ENCODE results near the gene NBEAL1. TPM values are rescaled to one million over a fixed set of nuclear protein-coding genes. Genes with fewer than 3 reads are reported as not detected.
A peak's percentile ranks its signal among the peaks of the same experiment; 100 is the strongest.
"Not testable (repeated sequence)": the region's sequence is repeated elsewhere in the genome, so short reads cannot be mapped to it uniquely, and the experiment has no call there.

NBEAL1 gene
- total and polyA plus RNA-seq, 12 donors, result 2.5 to 24.5 (median 17.9) TPM

- ATAC-seq, result peak in 2 of 8 donors; percentile 24 to 33
- peak overlapping the region in 4 of 10 donors; percentile 24 to 63 (median 38) for H3K27ac ChIP-seq
- H3K4me1 ChIP-seq, result peaks cover 0 to 29% (median 3%) of the 10 kb centered on the region in 9 donors
- H3K27me3 ChIP-seq, result no peaks in the 10 kb centered on the region
- no peak for TF ChIP-seq CTCF (IDR thresholded peaks at IDR 0.05)
- H3K9me3 ChIP-seq, result no peaks in the 10 kb centered on the region
- intact Hi-C loops (cut with DNase I), result no loop called here
- DNase-seq, result no peak
- 71 to 81% methylated on average over 2 of the region's 2 CpGs for WGBS, 2 donors
- no peak overlapping the region for H3K4me3 ChIP-seq
- H3K36me3 ChIP-seq, result peaks cover 0 to 19% (median 7%) of the 10 kb centered on the region in 9 donors
These were observed 22.4 kb downstream of the NBEAL1 start for GRCh38 chr2:203037026-203037425.

GRCh38 chr2:203038586-203038985 is 23.9 kb downstream of the NBEAL1 start:
- Histone ChIP-seq H3K27me3 (no peaks in the 10 kb centered on the region), H3K9me3 (no peaks in the 10 kb centered on the region), H3K36me3 (peaks cover 0 to 33% (median 21%) of the 10 kb centered on the region in 9 donors), H3K27ac (peak overlapping the region in 2 of 10 donors; percentile 19 to 33), H3K4me1 (peaks cover 0 to 33% (median 3%) of the 10 kb centered on the region in 9 donors), H3K4me3 (no peak overlapping the region)
- 90 to 96% methylated on average over 6 of the region's 6 CpGs for WGBS, 2 donors
- intact Hi-C loops (cut with DNase I), result no loop called here
- DNase-seq, result no peak
- ATAC-seq, result no peak
- TF ChIP-seq CTCF (IDR thresholded peaks at IDR 0.05), result no peak

GRCh38 chr2:203039211-203039610 is 24.5 kb downstream of the NBEAL1 start:
- H3K27me3 ChIP-seq; H3K4me3 ChIP-seq; ATAC-seq; intact Hi-C loops (cut with DNase I); H3K27ac ChIP-seq; H3K9me3 ChIP-seq; DNase-seq: not testable (repeated sequence)
- peaks cover 0 to 33% (median 21%) of the 10 kb centered on the region in 9 donors for H3K36me3 ChIP-seq
- 78 to 83% methylated on average over 5 to 6 of the region's 6 CpGs for WGBS, 2 donors
- peaks cover 0 to 39% (median 3%) of the 10 kb centered on the region in 9 donors for H3K4me1 ChIP-seq

- H3K36me3 ChIP-seq, result peaks cover 0 to 38% (median 21%) of the 10 kb centered on the region in 9 donors
- DNase-seq, result no peak
- no peak overlapping the region for H3K27ac ChIP-seq
- 89 to 92% methylated on average over 2 of the region's 2 CpGs for WGBS, 2 donors
- intact Hi-C loops (cut with DNase I), result no loop called here
- TF ChIP-seq CTCF (IDR thresholded peaks at IDR 0.05), result no peak
- H3K4me3 ChIP-seq, result no peak overlapping the region
- peaks cover 0 to 46% (median 8%) of the 10 kb centered on the region in 9 donors for H3K4me1 ChIP-seq
- no peaks in the 10 kb centered on the region for H3K9me3 ChIP-seq
- H3K27me3 ChIP-seq, result no peaks in the 10 kb centered on the region
- no peak for ATAC-seq
These were observed 26.4 kb downstream of the NBEAL1 start for GRCh38 chr2:203040966-203041521.

GRCh38 chr2:203042178-203042577 is 27.5 kb downstream of the NBEAL1 start:
- WGBS, 2 donors, result 97% methylated on average over 4 of the region's 4 CpGs
- no peak for TF ChIP-seq CTCF (IDR thresholded peaks at IDR 0.05)
- Histone ChIP-seq H3K4me3 (no peak overlapping the region), H3K4me1 (peaks cover 0 to 35% (median 8%) of the 10 kb centered on the region in 9 donors), H3K36me3 (peaks cover 0 to 49% (median 28%) of the 10 kb centered on the region in 9 donors), H3K27ac (no peak overlapping the region), H3K9me3 (no peaks in the 10 kb centered on the region), H3K27me3 (no peaks in the 10 kb centered on the region)
- ATAC-seq (no peak), DNase-seq (no peak)
- intact Hi-C loops (cut with DNase I), result no loop called here

All from heart right ventricle (tissue), 16 donors.